Measurements from ENCODE around the gene HEXB. TPM values are rescaled to one million over a fixed set of nuclear protein-coding genes. Genes with fewer than 3 reads are reported as not detected.

The HEXB gene
- total RNA-seq, 1 experiment from 2014 or later = 65.3 TPM

DNA sequence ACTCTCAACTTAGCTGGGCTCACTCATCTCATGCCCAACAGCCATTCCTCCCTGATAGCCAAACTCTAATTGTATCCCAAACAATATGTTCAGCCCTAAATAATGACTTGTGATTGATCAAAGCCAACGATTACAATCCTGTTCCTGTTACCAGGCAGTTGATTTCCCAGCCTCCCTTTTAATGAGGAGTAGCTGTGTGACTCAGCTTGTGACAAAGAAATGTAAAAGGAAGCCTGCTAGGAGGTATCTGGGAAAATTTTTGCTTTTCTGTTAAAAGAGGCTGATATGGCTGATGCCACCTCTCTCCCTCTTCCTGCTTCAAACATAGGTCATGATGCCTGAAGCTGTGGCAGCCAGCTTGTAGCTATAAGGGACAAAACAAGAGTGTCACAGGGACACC is 24.9 kb upstream of the HEXB start:
- no peak for DNase-seq (ENCODE audit: low spot score)
- intact Hi-C loops (cut with micrococcal nuclease; ENCODE audit: unreplicated experiment) = no loop called here
- Histone ChIP-seq H3K36me3 (ENCODE audit: insufficient read depth, low read length, poor library complexity, severe bottlenecking) (no peaks in the 10 kb centered on the region), H3K9me3 (ENCODE audit: low read depth, low read length, poor library complexity, severe bottlenecking) (no peaks in the 10 kb centered on the region), H3K4me1 (ENCODE audit: insufficient read depth, low read length, poor library complexity, severe bottlenecking) (no peaks in the 10 kb centered on the region), H3K27me3 (replicated peaks; ENCODE audit: insufficient read depth, low read depth, low read length, poor library complexity) (peaks cover 26% of the 10 kb centered on the region), H3K4me3 (ENCODE audit: low read depth, low read length, poor library complexity, severe bottlenecking) (no peak overlapping the region), H3K27ac (ENCODE audit: low read depth, low read length, poor library complexity, severe bottlenecking) (no peak overlapping the region)
- no TSS peak for BruUV-seq (replicated peaks)
- ChIA-PET CTCF (no interaction called here), POLR2A (ENCODE audit: low non-redundant PET) (no interaction called here)
- TF ChIP-seq, protein P1, sequence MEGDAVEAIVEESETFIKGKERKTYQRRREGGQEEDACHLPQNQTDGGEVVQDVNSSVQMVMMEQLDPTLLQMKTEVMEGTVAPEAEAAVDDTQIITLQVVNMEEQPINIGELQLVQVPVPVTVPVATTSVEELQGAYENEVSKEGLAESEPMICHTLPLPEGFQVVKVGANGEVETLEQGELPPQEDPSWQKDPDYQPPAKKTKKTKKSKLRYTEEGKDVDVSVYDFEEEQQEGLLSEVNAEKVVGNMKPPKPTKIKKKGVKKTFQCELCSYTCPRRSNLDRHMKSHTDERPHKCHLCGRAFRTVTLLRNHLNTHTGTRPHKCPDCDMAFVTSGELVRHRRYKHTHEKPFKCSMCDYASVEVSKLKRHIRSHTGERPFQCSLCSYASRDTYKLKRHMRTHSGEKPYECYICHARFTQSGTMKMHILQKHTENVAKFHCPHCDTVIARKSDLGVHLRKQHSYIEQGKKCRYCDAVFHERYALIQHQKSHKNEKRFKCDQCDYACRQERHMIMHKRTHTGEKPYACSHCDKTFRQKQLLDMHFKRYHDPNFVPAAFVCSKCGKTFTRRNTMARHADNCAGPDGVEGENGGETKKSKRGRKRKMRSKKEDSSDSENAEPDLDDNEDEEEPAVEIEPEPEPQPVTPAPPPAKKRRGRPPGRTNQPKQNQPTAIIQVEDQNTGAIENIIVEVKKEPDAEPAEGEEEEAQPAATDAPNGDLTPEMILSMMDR (conservative IDR thresholded peaks at IDR 0.05; ENCODE audit: low read depth, low read length) = no peak
- no peak for TF ChIP-seq EZH2 (IDR thresholded peaks at IDR 0.05; ENCODE audit: borderline replicate concordance, low read depth, low read length, poor library complexity, severe bottlenecking)

DNA sequence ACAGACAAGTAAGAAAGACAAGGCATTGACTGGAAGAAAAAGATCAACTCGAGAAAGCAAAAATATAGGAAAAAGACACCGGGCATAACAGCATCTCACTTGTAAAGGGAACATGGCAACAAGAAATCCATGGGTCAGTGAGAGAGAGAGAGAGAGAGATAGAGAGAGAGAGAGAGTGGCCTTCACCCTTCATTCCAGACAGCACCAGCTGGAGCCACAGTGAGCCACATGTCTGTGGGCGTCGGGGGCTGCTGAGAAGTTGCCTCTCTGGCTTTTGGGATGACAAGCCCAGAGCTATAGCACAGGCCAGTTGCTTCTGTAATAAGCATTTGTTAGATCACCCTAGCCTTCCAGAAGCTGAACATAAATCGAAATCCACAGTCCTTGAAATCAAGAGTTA is 24.2 kb upstream of the HEXB start:
- no peak overlapping the region for H3K27ac ChIP-seq (ENCODE audit: low read depth, low read length, poor library complexity, severe bottlenecking)
- ChIA-PET POLR2A (ENCODE audit: low non-redundant PET) (no interaction called here), CTCF (no interaction called here)

GRCh38 chr5:74664551-74664950 is 20.5 kb upstream of the HEXB start:
- Histone ChIP-seq H3K36me3 (ENCODE audit: insufficient read depth, low read length, poor library complexity, severe bottlenecking) (no peaks in the 10 kb centered on the region), H3K4me3 (ENCODE audit: low read depth, low read length, poor library complexity, severe bottlenecking) (no peak overlapping the region), H3K9me3 (ENCODE audit: low read depth, low read length, poor library complexity, severe bottlenecking) (no peaks in the 10 kb centered on the region), H3K27me3 (replicated peaks; ENCODE audit: insufficient read depth, low read depth, low read length, poor library complexity) (peaks cover 37% of the 10 kb centered on the region), H3K27ac (ENCODE audit: low read depth, low read length, poor library complexity, severe bottlenecking) (no peak overlapping the region), H3K4me1 (ENCODE audit: insufficient read depth, low read length, poor library complexity, severe bottlenecking) (no peaks in the 10 kb centered on the region)
- TF ChIP-seq, protein P1 (conservative IDR thresholded peaks at IDR 0.05; ENCODE audit: low read depth, low read length) = no peak
- no peak for TF ChIP-seq EZH2 (IDR thresholded peaks at IDR 0.05; ENCODE audit: borderline replicate concordance, low read depth, low read length, poor library complexity, severe bottlenecking)
- DNase-seq (ENCODE audit: low spot score) = no peak
- ChIA-PET POLR2A (ENCODE audit: low non-redundant PET) (no interaction called here), CTCF (no interaction called here)
- BruUV-seq (replicated peaks) = no TSS peak
- intact Hi-C loops (cut with micrococcal nuclease; ENCODE audit: unreplicated experiment) = no loop called here

More for the DNA sequence above, 24.2 kb upstream of the HEXB start:
- no peaks in the 10 kb centered on the region for H3K36me3 ChIP-seq (ENCODE audit: insufficient read depth, low read length, poor library complexity, severe bottlenecking)
- BruUV-seq (replicated peaks) = no TSS peak
- TF ChIP-seq, protein P1 (conservative IDR thresholded peaks at IDR 0.05; ENCODE audit: low read depth, low read length) = no peak
- no peak for TF ChIP-seq EZH2 (IDR thresholded peaks at IDR 0.05; ENCODE audit: borderline replicate concordance, low read depth, low read length, poor library complexity, severe bottlenecking)
- H3K4me1 ChIP-seq (ENCODE audit: insufficient read depth, low read length, poor library complexity, severe bottlenecking) = no peaks in the 10 kb centered on the region
- no peaks in the 10 kb centered on the region for H3K9me3 ChIP-seq (ENCODE audit: low read depth, low read length, poor library complexity, severe bottlenecking)
- H3K4me3 ChIP-seq (ENCODE audit: low read depth, low read length, poor library complexity, severe bottlenecking) = no peak overlapping the region
- intact Hi-C loops (cut with micrococcal nuclease; ENCODE audit: unreplicated experiment) = no loop called here
- DNase-seq (ENCODE audit: low spot score) = no peak
- peaks cover 28% of the 10 kb centered on the region for H3K27me3 ChIP-seq (replicated peaks; ENCODE audit: insufficient read depth, low read depth, low read length, poor library complexity)
